ENCODE results near the gene NDUFA1. TPM values are rescaled to one million over a fixed set of nuclear protein-coding genes. Genes with fewer than 3 reads are reported as not detected.
"Not testable (repeated sequence)": the region's sequence is repeated elsewhere in the genome, so short reads cannot be mapped to it uniquely, and the experiment has no call there.

Gene NDUFA1
- total and polyA plus RNA-seq, 9 of the 15 experiments (the other 6 are each of a cell fraction or from before 2014, with no cell fraction given): 162 to 1,285 (median 383) TPM

DNA sequence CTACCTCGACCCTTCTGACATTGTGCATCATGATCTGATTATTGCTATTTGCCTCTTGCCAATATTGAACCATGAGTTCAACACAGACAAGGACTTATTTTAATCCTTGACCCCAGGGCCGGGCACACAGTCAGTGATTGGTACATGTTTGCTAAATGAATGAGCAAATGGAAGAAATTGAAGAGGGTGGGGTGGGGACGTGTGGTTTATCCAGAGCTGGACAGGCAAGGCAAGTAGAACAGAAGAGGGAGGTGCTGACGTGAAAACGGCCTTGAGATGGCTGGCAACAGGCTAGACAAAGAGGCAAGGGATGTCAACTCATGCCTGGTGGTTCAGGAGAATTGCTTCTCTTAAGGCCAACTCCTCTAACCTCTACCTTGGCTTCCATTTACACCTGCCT, 47.4 kb upstream of the NDUFA1 start:
- H3K9me1 ChIP-seq (ENCODE audit: control insufficient read depth, insufficient read depth, low read length); H3K9ac ChIP-seq (ENCODE audit: insufficient read depth in 1 of 2, low read depth in 2 of 2, low read length in 2 of 2); POLR2A ChIA-PET; BruUV-seq (replicated peaks); in situ Hi-C loops (cut with MboI); intact Hi-C loops (cut with micrococcal nuclease); H2AFZ ChIP-seq (ENCODE audit: low read depth, low read length); H3K4me1 ChIP-seq (replicated peaks in 1 of 2; ENCODE audit: control insufficient read depth in 2 of 2, insufficient read depth in 2 of 2, low read length in 2 of 2); ATAC-seq; CTCF ChIA-PET (ENCODE audit: low intra/inter-chr PET ratio); H3K9me3 ChIP-seq (replicated peaks; ENCODE audit: control insufficient read depth, insufficient read depth, low read depth, low read length); H3K27me3 ChIP-seq (ENCODE audit: control insufficient read depth in 2 of 2, insufficient read depth in 2 of 2, low read length in 2 of 2); H3K79me2 ChIP-seq (ENCODE audit: control insufficient read depth, insufficient read depth, low read length); H3K4me3 ChIP-seq; H3K27ac ChIP-seq (ENCODE audit: extremely low read depth, low read depth, low read length); H4K20me1 ChIP-seq (replicated peaks; ENCODE audit: control insufficient read depth, insufficient read depth, low read length); H3K36me3 ChIP-seq (ENCODE audit: control insufficient read depth, insufficient read depth, low read length); DNase-seq (ENCODE audit: extremely low read depth in 1 of 4, low spot score in 3 of 4); H3K4me2 ChIP-seq (ENCODE audit: insufficient read depth, low read length): not testable (repeated sequence)
- WGBS (ENCODE audit: insufficient coverage, low coverage, missing lambda C conversion rate): no CpG with 5 or more reads among the region's 5 CpGs
- FAIRE-seq: peak; percentile 79

- ATAC-seq (no peak), DNase-seq (ENCODE audit: extremely low read depth in 1 of 4, low spot score in 3 of 4) (no peak), FAIRE-seq (no peak)
- no peaks in the 10 kb centered on the region for H3K4me1 ChIP-seq (replicated peaks in 1 of 2; ENCODE audit: control insufficient read depth in 2 of 2, insufficient read depth in 2 of 2, low read length in 2 of 2)
- CTCF ChIA-PET (ENCODE audit: low intra/inter-chr PET ratio): no interaction called here
- H3K9me3 ChIP-seq (replicated peaks; ENCODE audit: control insufficient read depth, insufficient read depth, low read depth, low read length): no peaks in the 10 kb centered on the region
- H3K27ac ChIP-seq (ENCODE audit: extremely low read depth, low read depth, low read length): no peak overlapping the region
- no peak overlapping the region for H3K4me3 ChIP-seq
- H3K27me3 ChIP-seq (ENCODE audit: control insufficient read depth in 2 of 2, insufficient read depth in 2 of 2, low read length in 2 of 2): no peaks in the 10 kb centered on the region
- H3K36me3 ChIP-seq (ENCODE audit: control insufficient read depth, insufficient read depth, low read length): peaks cover 10% of the 10 kb centered on the region; the same call in 1 of the 3 replicates
- H2AFZ ChIP-seq (ENCODE audit: low read depth, low read length): no peak overlapping the region
- POLR2A ChIA-PET: interaction anchor here (1.0 kb wide), 1 partner anchor 9 kb away, joined by 4 read pairs; no protein-coding TSS in a partner anchor
- intact Hi-C loops (cut with micrococcal nuclease): no loop called here
- in situ Hi-C loops (cut with MboI): no loop called here
- no peaks in the 10 kb centered on the region for H3K9me1 ChIP-seq (ENCODE audit: control insufficient read depth, insufficient read depth, low read length)
- no peak overlapping the region for H3K9ac ChIP-seq (ENCODE audit: insufficient read depth in 1 of 2, low read depth in 2 of 2, low read length in 2 of 2)
- no TSS peak for BruUV-seq (replicated peaks)
- 0 out of 2 replicates have a peak, but pooled peaks have one; percentile 36 for TF ChIP-seq SOX6 (IDR thresholded peaks at IDR 0.05)
- TF ChIP-seq, protein P1, sequence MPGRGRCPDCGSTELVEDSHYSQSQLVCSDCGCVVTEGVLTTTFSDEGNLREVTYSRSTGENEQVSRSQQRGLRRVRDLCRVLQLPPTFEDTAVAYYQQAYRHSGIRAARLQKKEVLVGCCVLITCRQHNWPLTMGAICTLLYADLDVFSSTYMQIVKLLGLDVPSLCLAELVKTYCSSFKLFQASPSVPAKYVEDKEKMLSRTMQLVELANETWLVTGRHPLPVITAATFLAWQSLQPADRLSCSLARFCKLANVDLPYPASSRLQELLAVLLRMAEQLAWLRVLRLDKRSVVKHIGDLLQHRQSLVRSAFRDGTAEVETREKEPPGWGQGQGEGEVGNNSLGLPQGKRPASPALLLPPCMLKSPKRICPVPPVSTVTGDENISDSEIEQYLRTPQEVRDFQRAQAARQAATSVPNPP (IDR thresholded peaks at IDR 0.05; ENCODE audit: borderline replicate concordance, insufficient read depth, insufficient read length): no peak
- no peaks in the 10 kb centered on the region for H4K20me1 ChIP-seq (replicated peaks; ENCODE audit: control insufficient read depth, insufficient read depth, low read length)
- H3K79me2 ChIP-seq (ENCODE audit: control insufficient read depth, insufficient read depth, low read length): no peaks in the 10 kb centered on the region
- no peak overlapping the region for H3K4me2 ChIP-seq (ENCODE audit: insufficient read depth, low read length)
- 68% methylated on average over 7 of the region's 7 CpGs for WGBS (ENCODE audit: insufficient coverage, low coverage, missing lambda C conversion rate)
Measured at GRCh38 chrX:119826399-119826959, 45.2 kb upstream of the NDUFA1 start.

Measured in K562 (cell line).